Measurements from ENCODE around the gene CAND2. TPM values are rescaled to one million over a fixed set of nuclear protein-coding genes. Genes with fewer than 3 reads are reported as not detected.

CAND2 gene
- total RNA-seq, 1 donor from 2014 or later, result 0.60 TPM

Other genes starting within 250 kb of the CAND2 start
- 21.6 and 23.3 TPM in 2 replicates for gene MKRN2, start 239.6 kb upstream of the CAND2 start, total RNA-seq
- 74.8 and 84.7 TPM in 2 replicates for gene RAF1, start 132.6 kb upstream of the CAND2 start, total RNA-seq
- not detected in 2 replicates for gene TMEM40, start 37.4 kb upstream of the CAND2 start, total RNA-seq
- gene RPL32, start 44.9 kb downstream of the CAND2 start, total RNA-seq, result 857 and 1,065 TPM in 2 replicates